Measurements from ENCODE around the gene CFAP46.
A peak's percentile ranks its signal among the peaks of the same experiment; 100 is the strongest.
"Not testable (repeated sequence)": the region's sequence is repeated elsewhere in the genome, so short reads cannot be mapped to it uniquely, and the experiment has no call there.

CFAP46 gene

DNA sequence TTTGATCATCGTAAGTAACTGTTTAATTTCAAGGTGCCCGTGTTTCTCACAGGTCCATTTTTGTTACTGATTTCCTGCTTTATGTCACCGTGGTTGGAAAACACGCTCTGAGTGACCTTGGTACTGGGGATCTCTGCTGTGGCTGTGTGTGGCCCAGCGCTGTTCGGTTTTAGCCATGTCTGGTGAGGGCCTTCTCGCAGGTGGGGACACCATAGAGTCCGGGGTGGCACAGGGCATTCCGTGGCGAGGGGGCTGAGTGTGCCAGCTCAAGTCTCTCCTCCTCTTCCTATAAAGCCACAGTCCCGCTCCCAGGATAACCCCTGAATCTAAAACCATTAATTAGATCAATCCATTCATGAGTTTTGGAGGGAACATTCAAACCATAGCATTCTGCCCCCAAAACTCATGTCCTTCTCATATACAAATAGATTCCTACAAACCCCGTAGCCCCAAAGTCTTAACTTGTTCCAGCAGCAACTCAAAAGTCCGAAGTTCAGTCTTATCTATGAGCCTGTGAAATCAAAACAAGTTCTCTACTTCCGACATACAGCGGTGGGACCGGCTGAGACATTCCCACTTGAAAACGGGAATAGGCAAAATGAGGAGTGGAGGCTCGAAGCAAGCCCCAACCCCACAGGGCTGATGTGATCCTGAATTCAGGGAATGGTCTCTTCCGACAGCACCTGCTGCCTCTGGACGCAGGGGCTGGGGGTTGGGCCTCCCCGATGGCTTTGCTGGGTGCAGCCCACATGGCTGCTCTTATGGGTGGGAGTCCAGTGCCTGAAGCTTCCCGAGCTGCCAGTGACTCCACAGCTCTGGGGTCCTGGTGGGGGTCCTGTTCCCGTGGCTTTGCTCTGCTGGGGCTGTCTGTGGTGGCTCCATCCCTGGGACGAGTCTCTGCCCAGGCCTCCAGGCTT is 101.4 kb downstream of the CFAP46 start:
- DNase-seq, result no peak

DNA sequence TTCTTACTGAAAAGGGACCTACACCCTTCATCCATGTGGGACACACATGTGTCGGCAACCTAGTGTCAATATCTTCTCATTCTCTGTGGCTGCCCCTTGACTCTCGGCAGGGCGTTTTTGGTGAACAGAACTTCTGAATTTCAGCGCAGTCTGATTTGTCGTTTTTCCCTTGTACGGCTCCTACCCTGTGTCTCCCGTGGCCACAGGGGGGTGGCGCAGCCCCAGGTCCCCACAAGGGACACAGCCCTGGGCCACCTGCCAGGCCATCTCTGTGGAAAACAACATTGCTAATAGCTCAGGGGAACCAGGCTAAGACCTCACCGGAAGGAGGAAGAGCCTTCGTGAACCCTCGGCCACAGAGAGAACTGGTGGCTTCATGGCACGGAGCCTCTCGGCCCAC is 103.3 kb downstream of the CFAP46 start:
- DNase-seq, result no peak

DNA sequence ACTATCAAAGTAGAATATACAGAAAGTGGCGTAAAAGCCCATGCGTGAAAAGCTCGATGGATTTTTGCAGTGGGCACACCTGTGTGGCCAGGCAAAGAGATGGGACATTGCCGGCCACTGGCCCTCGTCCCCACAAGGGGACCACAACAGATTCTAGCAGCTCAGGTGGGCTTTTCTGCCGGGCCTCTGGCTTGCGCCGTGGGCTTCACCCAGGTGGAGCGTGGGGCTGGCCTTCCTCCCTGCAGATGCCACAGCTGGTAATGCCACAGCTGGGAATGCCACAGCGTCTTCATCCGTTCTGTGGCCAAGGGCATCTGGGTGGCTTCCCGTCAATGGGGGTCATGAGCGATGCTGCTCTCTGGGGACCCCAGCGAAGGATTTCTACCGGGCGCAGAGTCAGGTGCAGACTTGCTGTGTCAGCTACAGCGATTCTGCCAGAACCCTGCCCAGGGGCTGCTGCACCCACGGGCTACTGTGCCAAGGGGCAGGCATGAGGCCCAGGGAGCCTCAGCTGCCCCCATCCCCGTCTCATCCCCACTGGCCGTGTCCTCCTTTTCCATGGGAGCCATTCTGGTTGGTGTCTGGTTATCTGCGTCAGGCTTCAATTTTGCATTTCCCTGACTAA is 103.9 kb downstream of the CFAP46 start:
- no peak for DNase-seq

DNA sequence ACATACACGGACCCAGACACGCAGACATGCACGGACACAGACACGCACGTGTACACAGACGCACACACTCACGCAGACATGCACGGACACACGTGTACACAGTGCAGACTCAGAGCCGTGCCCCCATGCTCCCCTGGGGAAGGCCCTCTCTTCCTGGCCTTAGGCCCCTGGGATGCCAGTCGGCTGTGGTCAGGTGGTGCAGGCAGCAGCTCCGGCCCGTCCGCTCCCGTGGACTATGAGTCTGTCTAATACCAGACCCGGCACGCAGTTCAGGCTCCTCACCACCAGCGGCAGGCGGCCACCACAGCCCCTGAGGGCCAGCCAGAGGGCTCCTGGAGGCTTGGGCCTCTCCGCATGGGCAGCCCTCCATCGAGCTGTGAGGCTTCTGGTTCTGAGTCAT is 104.5 kb downstream of the CFAP46 start:
- no peak for DNase-seq

DNA sequence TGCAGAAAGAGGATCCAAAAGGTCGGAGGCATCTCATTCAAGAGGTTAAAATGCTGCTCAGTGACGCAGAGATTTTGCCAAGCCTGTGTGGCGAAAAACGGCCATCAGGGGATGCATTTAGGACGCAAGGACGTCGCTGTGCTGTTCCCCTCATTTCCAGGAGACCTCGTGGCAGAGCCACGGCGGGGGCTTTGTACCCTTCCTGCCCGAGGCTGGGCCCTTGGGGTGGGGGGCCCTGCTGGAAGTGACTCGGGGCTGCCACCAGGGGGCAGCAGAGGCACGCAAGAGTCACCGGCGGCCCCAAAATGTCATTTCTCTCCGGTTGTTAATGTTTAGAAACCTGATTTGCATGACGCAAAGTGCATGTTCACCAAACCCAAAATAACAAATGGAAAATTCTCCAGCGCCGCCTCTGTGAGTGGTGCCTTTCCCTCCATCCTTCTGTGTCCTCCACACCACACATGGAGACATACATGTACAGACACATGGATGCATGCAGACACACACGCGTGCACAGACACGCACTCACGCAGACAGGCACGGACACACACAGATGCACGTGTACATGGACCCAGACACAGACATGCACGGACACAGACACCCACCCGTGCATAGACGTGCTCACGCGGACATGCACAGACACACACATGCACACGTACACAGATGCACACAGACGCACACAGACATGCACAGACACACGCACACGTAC is 105.4 kb downstream of the CFAP46 start:
- DNase-seq, result peak; percentile 3

DNA sequence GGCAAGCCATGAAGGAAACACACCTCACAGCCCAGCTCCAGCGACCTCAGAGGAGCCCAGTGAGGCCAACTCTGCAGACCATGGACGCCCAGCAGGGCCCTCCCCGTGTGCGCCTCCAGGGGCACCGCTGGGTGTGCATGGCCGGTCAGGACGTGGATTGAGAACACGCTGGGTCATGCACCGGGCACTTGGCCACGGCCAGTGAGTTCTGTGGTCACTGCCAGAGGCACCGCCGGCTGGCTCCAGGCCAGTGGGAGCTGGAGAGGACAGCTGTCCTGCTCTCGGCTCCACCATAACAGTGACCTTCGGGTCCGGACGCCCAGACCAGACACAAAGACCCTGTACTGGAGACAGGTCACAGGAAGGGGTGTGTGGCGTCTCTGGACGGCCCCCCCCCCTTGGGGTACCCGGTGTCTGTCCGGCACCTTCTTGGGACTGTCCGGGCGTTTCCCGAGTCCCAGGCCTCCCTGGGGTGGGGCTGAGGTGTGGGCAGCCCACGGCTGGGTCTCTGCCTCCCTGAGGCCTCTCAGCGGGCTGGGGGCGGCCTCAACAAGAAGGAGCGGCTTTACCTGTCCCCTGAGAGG is 106.0 kb downstream of the CFAP46 start:
- no peak for DNase-seq

DNA sequence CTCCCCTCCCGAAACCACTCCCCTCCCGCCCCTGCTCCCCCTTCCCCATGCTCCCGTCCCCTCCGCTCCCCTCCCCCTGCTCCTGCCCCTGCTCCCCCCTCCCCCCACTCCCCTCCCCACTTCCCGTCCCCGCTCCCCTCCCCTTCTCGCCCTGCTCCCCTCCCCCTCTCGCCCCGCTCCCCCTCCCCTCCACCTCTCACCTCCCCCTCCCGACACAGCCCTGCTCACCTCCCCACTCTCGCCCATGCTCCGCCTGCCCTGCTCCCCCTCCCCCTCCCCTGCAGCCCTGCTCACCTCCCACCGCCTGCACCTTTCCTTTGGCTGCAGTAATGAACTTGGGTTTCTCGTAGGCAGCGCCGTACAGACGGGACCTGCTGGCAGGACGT is 106.5 kb downstream of the CFAP46 start:
- DNase-seq, result no peak

DNA sequence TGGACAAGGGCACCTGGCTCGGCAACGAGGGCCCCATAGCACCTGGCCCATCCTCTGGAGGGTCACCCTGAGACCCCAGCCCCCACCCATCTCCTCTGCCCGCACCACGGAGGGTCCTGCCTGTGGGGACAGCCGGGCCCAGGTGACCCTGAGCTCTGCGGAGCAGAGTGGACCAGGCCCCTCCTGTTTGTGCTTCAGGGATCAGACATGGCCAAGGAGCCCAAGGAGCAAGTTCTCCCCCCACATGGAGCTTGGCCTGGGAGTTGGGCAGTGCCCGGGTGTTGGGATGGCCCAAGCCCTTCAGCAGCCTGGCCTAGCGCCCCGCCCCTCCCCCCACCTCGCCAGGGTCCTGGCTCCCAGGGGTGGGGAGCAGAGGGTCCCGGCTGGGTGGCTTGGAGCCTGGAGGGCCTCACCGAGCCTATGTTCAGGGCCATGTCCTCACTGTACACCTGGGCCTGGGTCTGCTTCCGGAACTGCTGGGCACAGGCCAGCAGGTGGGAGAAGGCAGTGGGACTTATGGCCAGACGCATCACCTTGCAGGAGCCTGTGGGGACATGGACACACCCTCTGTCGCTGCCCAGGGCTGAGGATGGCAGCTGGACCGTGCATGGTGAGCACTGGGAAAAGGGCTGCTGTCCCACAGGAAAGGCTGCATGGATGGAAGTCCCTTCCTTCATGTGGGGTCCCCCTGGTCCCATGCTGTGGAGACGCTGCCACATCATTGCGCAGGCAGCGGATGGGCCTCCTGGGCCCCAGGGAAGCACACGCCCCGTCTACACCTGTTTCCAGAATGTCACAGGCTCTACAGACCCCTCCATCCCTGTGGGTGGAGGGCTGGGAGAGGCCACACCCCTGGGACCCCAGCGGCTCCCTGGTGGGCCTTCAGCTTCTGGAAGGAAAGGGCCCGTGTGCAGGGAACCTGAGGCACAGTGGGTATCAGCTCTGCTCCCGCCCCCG is 107.2 kb downstream of the CFAP46 start:
- no peak for DNase-seq

DNA sequence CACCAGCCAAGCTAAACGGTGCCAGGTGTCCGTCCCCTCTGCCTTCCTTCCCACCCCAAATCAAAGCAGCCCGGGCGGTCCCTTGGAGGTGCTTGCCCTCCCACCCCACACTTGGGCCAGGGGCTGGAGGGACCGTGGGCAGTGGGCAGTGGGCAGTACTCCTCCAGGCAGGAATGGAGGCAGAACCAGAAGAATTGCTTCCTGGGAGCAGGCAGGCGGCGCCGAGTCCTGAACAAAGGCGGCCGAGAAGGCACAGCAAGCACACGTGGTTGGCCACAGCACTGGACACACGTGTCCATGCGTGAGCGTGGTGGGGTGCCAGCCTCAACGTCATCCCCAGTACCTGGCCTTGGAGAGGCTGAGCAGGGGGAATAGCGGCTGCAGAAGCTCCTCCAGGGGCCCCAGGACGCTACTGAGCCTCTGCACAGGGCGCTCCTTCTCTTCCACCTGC is 108.0 kb downstream of the CFAP46 start:
- DNase-seq, result no peak

DNA sequence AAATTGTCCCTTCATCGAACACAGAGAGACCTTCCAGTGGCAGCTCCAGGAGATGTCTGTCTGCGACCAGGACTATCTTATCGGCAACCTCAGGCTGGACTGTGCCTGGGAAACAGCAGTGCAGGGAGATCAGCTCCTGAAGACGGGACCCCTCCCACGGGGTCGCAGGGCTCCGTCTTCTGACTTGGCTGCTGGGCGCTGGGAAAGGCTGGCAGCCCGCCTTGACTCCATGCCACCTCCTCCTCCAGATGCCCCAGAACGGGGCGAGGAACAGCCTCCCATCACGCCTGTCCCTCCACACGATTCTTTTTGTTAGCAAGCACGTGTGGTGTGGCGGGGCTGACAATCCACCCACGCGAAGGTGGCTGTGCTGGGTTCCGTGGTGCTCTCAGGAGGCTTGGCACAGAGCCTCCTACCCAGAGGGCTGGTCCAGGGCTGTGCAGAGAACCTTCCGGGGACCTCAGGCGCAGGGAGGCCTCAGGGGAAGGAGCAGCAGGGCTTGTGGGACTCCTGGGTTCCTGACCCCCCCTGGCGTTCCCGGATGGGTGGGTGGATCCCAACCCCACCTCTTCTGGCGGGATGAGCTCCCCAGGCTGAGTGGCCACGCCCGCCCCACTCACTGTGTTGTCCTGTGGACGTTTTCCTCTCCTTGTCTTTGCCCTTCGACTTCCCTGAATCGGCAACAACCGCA is 108.8 kb downstream of the CFAP46 start:
- DNase-seq, result no peak

DNA sequence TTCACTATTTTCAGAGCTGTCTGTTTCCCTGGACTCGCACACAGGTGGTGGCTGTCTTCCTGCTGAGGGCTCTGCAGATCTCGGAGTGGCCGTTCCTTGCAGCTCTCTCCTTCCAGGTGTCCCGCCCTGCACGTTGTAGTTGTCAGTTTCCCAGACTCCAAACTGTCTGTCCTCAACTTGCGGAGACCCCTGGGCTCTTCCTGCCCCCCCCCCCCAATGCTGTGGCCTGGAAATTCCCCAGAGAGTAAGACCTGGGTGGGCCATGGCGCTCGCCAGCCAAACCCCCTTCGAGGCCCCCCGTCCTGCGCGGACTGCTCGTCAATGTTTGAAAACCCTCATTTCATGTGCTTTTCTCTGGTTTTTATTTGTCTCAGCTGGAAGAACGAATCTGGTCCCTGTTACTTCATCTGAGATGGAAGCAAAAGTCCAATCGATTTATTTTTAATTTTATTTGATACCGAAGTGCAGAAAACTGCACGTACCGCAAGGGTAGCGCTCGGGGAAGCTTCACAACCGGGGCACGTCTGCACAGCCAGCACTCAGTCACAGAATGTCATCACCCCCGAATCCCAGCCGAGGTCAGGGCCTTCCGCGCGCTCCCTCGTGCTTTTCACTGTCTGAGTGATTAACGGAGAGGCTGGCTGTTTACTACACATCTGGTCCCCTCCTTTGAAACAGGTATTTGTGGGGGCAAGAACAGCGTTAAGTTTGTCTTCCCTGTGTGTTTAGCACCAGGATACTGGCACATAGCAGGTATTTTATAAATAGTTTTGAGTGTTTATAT is 110.0 kb downstream of the CFAP46 start:
- no peak for DNase-seq

DNA sequence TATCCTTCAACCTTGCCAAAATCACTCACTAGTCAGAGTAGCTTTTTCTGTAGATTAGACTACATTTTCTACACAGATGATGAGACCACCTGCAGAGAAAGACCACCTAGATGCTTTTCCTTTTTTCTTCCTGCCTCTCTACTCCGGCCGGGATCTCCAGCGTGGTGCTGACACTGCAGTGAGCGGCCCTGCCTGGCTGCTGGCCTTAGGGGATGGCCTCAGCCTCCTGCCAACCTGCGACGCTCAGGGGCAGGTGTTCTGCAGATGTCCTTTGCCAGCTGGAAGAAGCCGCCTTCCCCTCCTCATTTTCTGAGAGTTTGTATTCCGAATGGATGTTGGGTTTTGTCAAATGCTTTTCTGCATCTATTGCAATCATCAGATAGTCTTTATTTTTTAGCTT is 113.0 kb downstream of the CFAP46 start:
- no peak for DNase-seq

DNA sequence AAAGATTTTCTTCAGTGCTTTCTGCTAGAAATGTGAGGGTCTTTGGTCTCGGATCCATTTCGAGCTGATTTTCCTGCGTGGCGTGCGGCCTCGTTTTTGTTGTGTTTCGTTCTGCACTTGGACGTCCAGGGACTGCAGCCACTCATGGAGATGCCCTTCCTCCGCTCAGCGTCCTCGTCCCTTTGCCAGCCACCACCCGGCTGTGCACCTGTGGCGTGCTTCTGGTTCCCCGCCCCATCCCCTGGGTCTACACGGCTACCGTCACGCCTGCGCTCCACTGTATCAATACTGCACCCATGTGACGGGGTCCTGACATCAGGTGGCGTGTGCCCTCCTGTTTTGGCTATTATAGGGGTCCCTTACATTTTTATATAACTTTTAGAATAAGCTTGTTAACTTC is 113.7 kb downstream of the CFAP46 start:
- no peak for DNase-seq

DNA sequence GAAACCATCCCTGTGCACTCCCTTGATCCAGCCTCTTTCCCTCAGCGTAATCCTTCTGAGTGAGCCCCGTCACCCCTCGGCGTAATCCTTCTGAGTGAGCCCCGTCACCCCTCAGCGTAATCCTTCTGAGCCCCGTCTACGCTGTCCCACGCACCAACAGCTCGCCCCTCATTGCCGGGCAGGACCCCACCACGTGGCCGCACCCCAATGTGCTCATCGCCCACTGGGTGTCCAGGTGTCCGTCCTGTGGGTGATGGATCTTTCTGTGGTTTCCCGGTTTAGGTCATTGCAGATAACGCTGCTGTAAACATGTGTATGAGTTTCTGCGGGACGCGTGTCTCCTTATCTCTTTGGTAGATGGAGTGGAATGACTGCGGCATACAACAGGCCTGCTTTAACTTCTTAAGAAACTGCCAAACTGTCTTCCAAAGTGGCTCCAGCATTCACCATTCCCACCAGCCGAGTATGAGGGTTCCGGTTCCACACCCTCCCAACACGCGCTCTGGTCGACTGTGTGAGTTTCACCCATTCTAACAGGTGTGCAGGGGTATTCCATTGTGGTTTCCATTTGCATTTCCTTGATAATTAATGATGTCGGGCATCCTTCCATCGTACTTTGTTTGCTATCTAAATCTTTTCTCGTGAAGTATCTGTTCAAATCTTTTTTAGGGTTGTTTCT is 114.4 kb downstream of the CFAP46 start:
- no peak for DNase-seq

DNA sequence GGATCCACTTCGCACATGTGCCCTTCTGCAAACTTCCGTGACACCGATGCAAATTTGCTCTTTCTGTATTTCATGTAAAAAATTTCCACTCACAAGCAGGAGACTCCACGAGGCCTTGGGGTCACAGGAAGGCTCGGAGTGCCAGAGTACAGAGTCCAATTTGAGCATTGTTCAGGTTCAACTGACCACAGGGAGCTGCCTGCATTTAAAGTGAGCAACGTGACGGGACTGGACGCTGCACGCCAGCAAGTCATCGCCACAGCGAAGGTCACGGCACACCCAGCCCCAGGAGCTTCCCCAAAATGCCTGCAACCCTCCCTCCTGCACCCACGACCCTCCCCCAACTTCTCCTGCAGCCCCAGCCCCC is 115.0 kb downstream of the CFAP46 start:
- no peak for DNase-seq

DNA sequence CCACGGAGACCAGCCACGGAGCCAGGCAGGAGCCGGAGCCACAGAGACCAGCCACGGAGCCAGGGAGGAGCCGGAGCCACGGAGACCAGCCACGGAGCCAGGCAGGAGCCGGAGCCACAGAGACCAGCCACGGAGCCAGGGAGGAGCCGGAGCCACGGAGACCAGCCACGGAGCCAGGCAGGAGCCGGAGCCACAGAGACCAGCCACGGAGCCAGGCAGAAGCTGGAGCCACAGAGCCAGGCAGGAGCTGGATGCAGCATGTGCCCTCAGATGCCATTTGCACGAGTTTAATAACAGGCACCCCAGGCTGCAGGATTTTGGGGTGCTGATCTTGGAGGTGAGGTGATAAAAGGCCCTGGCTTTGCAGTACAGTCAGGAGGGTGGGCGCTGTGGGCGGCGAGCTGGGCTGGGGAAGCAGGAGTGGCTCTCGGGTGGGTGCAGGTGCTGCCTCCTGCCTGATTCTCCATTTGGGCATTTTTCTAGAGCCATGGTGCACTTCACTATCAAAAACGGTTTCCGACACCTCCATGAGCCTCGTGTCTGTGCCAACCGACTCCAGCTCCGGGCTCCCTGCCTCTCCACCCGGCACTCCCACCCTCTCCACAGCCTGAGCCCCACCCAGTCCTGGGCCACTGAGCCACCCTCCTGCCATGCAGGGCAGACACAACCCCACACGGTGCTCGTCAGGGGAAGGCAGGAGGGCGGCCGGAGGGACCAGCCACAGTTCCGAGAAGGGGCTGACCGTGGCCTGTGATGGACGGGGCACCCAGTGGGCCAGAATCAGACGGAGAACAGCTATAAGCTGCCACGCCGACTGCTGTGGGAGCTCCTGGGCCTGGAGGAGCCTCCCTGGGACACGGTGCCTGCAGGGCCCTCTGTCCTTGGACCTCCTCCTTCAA is 115.6 kb downstream of the CFAP46 start:
- no peak for DNase-seq

DNA sequence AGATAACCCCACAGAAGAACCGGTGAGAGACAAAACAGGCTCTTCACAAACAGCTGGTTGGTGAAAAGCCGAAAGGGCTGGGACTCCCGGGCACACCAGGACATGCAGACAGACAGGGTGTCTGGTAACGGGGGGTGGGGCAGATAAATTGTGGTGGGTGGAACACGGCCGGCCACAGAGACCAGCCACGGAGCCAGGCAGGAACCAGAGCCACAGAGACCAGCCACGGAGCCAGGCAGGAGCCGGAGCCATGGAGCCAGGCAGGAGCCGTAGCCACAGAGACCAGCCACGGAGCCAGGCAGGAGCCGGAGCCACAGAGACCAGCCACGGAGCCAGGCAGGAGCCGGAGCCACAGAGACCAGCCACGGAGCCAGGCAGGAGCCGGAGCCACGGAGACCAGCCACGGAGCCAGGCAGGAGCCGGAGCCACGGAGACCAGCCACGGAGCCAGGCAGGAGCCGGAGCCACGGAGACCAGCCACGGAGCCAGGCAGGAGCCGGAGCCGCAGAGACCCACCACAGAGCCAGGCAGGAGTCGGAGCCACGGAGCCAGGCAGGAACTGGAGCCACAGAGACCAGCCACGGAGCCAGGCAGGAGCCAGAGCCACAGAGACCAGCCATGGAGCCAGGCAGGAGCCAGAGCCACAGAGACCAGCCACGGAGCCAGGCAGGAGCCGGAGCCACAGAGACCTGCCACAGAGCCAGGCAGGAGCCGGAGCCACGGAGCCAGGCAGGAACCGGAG is 116.4 kb downstream of the CFAP46 start:
- DNase-seq, result not testable (repeated sequence)

DNA sequence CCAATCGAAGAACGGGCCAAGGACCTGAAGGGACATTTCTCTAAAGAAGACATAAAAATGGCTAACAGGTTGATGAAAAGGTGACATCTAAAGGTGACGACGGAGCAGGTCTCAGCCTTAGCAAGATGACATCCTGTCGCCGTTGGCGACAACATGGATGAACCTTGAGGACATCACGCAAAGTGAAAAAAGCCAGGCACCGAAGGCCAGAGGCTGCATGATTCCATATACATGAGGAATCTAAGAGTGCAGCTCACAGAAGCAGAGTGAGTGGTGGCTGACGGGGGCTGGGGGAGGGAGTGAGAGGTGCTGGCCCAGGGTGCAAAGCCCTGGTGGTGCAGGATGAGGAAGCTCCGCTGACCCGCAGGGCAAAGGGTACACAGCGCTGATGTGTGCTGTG is 122.3 kb downstream of the CFAP46 start:
- DNase-seq, result no peak
